Endometrial microvascular endothelial cells (primary cell): ENCODE results near the gene KRT28. TPM values are rescaled to one million over a fixed set of nuclear protein-coding genes. Genes with fewer than 3 reads are reported as not detected.
"Not testable (repeated sequence)": the region's sequence is repeated elsewhere in the genome, so short reads cannot be mapped to it uniquely, and the experiment has no call there.

ENCODE experiments used
- in situ Hi-C: cut with HindIII; loops from 2 replicates; pipeline ENCODE4 v1.10.0; 2017; ENCODE audit warnings: low sequenced_read_pairs, low pct_unique_long_range_greater_than_20kb; ENCODE audit errors: inconsistent ontology term
- total RNA-seq: library from RNA; depleted of rRNA; stranded (reverse); fragments of >200 nt; gene quantifications from one replicate; pipeline ENCODE4 v1.2.3, GENCODE V29; 2015; ENCODE audit errors: inconsistent ontology term

KRT28 gene
- total RNA-seq, 1 donor from 2014 or later = not detected

GRCh38 chr17:40820228-40820838, 20.6 kb upstream of the KRT28 start:
- in situ Hi-C loops = no loop called here

- in situ Hi-C loops = no loop called here
Measured at GRCh38 chr17:40819528-40820125, 19.9 kb upstream of the KRT28 start.

GRCh38 chr17:40818733-40819527, 19.2 kb upstream of the KRT28 start:
- in situ Hi-C loops = no loop called here

DNA sequence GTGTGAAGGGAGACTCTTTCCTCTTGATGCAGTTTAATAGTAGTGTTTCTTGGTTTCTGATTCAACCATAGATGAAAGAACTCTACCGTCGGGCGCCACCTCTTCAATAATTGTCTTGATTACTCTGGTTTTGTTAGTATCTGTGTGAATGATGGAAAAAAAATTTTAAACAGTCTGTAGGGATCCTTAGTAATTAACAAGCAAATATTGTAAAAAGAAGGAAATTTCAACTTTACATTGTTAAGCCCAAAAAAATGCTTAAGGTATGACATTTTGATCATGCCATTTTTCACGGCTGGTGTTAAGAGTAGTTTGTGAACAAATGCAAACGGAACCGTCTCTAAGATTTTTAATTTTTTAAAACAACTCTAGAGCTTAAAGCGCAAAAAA, 18.6 kb upstream of the KRT28 start:
- in situ Hi-C loops = no loop called here

GRCh38 chr17:40817103-40817682, 17.4 kb upstream of the KRT28 start:
- in situ Hi-C loops = no loop called here

- in situ Hi-C loops = no loop called here
Measured at GRCh38 chr17:40816569-40816968, 16.8 kb upstream of the KRT28 start.

GRCh38 chr17:40815381-40815780, 15.6 kb upstream of the KRT28 start:
- in situ Hi-C loops = no loop called here

DNA sequence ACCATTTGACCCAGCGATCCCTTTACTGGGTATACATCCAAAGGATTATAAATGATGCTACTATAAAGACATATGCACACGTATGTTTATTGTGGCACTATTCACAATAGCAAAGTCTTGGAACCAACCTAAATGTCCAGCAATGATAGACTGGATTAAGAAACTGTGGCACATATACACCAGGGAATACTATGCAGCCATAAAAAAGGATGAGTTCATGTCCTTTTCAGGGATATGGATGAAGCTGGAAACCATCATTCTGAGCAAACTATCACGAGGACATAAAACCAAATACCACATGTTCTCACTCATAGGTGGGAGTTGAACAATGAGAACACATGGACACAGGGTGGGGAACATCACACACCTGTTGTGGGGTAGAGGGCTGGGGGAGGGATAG, 14.9 kb upstream of the KRT28 start:
- in situ Hi-C loops = not testable (repeated sequence)

DNA sequence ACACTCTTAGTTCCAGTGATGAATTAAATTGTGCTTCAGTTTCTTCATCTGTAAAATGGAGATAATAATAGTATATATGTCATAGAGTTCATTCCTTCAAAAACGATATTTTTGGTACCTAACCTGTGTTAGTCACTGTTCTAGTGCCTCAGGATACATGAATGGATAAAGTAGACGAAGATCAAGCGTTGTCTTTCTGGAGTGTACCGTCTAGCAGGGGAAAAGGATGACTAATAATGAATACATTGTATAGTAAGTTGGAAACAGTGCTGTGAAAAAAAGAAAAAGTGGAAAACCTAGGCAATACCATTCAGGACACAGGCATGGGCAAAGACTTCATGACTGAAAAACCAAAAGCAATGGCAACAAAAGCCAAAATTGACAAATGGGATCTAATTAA, 14.0 kb upstream of the KRT28 start:
- in situ Hi-C loops = no loop called here

DNA sequence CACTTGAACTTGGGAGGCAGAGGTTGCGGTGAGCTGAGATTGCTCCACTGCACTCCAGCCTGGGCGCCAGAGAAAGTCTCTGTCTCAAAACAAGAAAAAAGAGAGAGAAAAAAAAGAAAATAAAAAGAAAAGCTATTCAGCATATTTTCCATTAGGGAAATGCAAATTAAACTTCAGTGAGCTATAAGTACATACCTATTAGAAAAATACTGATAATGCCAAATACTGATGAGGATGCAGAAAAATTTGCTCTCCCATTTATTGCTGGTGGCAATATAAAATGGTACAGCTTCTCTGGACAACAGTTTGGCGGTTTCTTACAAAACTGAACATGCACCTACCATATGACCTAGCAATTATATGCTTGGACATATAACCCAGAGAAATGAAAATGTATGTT, 12.9 kb upstream of the KRT28 start:
- in situ Hi-C loops = no loop called here

GRCh38 chr17:40810494-40810893, 10.7 kb upstream of the KRT28 start:
- in situ Hi-C loops = no loop called here

- in situ Hi-C loops = no loop called here
Measured at GRCh38 chr17:40809721-40810421, 10.1 kb upstream of the KRT28 start.

DNA sequence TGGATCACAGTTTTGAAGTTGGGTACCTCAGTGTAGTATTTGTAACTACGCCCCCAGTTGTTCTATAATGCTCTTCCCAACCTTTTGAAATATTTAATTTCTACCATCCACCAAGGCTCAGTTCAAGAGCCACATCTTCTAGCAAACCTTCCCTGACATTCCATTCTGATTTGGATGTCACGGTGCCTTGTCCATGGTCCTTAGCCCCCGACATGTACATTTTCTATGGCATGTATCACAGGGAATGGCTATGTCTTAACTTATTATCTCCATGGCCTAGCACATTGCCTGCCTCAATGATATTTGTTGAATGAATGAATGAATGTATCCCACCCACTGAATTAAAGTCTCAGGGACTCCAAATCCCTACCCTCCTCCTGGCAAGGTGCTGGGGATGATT, 6.4 kb upstream of the KRT28 start:
- in situ Hi-C loops = no loop called here

- in situ Hi-C loops = no loop called here
Measured at GRCh38 chr17:40803617-40804082, 3.9 kb upstream of the KRT28 start.

DNA sequence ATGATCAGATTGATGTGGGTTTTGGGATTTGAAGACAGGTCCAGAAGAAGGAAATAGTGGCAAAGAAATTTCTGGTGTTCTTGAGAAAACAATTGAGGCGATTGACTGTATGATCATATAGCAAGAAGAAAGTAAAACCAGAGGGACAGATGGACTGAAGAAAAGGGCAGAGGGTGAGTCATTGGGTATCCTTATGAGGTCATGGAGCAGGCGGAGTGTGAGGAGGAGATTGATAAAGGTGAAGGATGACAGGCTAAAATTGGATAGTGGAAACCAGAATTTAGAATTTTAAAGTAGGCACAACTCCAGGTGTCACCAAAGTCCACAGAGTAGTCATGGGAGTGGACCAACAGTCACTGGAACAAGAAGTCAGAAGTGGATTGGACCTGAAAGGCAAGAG, 1.4 kb upstream of the KRT28 start:
- in situ Hi-C loops = no loop called here

DNA sequence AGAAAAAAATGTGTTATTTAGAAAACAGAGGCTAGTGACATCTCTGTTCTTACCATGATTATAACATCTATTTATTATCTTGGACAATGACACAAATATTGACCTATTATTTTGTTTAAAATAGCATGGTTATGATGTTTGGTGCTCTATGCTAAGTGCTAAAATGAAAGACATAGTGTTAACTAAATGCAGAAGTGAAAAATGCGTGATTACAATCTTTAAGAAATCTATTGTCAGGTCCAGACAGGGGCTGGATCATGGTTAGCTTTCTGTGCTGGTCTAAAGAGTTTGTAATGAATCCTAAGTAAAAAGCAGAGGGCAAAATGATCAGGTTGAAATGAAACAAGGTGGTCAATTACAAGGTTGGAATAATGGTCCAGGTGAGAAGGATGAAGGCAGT, 622 bp upstream of the KRT28 start:
- in situ Hi-C loops = no loop called here

- in situ Hi-C loops = no loop called here
Measured at GRCh38 chr17:40796846-40797245, 2.9 kb downstream of the KRT28 start.

- in situ Hi-C loops = no loop called here
Measured at GRCh38 chr17:40795019-40795667, 4.6 kb downstream of the KRT28 start.

DNA sequence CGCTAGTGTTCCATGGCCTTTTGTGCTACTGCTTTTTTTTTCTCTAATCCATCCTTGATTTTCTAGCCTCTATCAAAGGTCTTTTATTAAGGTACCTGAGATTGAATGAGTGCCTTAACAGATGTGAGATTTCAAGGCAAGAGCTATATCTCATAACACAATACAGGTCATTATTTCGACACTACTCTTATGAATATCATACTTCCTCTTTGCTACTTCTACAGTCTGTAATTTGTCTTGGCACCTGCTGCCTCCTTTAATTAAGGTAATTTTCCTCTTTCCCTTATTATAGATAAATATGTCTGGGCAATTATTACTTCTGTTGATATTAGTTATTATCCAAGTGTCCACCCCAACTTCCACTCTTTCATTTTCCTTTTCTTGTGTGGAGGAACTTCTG, 5.3 kb downstream of the KRT28 start:
- in situ Hi-C loops = no loop called here
